K562 (cell line): Measurements from ENCODE around the gene WDR54. TPM values are rescaled to one million over a fixed set of nuclear protein-coding genes. Genes with fewer than 3 reads are reported as not detected.
A peak's percentile ranks its signal among the peaks of the same experiment; 100 is the strongest.

Experiments used
- BMI1 ChIP-seq: fragments of 150-350 bp; IDR thresholded peaks from 2 replicates; pipeline ENCODE4 v1.6.1; 2014; ENCODE audit warnings: low read length
- CBX5 ChIP-seq: IDR thresholded peaks from 2 replicates; pipeline ENCODE4 v1.6.1; 2014; ENCODE audit warnings: low read depth, borderline replicate concordance
- CEBPG ChIP-seq, 3 experiments: fragments of 200-800 bp in 1 of 3; sonication (Bioruptor generic) in 1 of 3; sonication (generic) in 1 of 3; formaldehyde crosslinking in 1 of 3; IDR thresholded peaks in 2 of 3; conservative IDR thresholded peaks in 1 of 3; 2 replicates each; pipeline versions ENCODE4 v1.6.1 to v1.8.0; 2016 to 2022; ENCODE audit warnings: missing compliant biosample characterization in 2 of 3, missing genetic modification characterization in 2 of 3, mild to moderate bottlenecking in 1 of 3, missing genetic modification reagents in 1 of 3
- FOXJ3 ChIP-seq: sonication (generic); formaldehyde crosslinking; IDR thresholded peaks from 2 replicates; pipeline ENCODE4 v1.4.0; 2020; ENCODE audit warnings: mild to moderate bottlenecking, missing genetic modification reagents
- HDAC8 ChIP-seq: fragments of 450-650 bp; IDR thresholded peaks from 2 replicates; pipeline ENCODE4 v1.6.1; 2016; ENCODE audit warnings: mild to moderate bottlenecking, missing genetic modification characterization, moderate library complexity, missing compliant biosample characterization
- HNRNPUL1 ChIP-seq: fragments of 200-400 bp; formaldehyde crosslinking; IDR thresholded peaks from 2 replicates; pipeline ENCODE4 v1.6.1; 2017; ENCODE audit warnings: low read length
- HSF4 ChIP-seq: fragments of 250-450 bp; sonication (Bioruptor Pico); IDR thresholded peaks from 2 replicates; pipeline ENCODE4 v2.1.2; 2022; ENCODE audit warnings: mild to moderate bottlenecking, moderate library complexity, borderline replicate concordance
- KDM5B ChIP-seq: fragments of 200-600 bp; sonication (generic); IDR thresholded peaks from 2 replicates; pipeline ENCODE4 v1.6.1; 2012; ENCODE audit warnings: low read depth, mild to moderate bottlenecking, moderate library complexity, low read length, control low read depth, inconsistent platforms; ENCODE audit not compliant: insufficient replicate concordance
- LARP7 ChIP-seq: fragments of 450-650 bp; IDR thresholded peaks from 2 replicates; pipeline ENCODE4 v1.6.1; 2016
- MECOM ChIP-seq: fragments of 250-450 bp; sonication (Bioruptor Pico); IDR thresholded peaks from 2 replicates; pipeline ENCODE4 v1.8.0; 2022; ENCODE audit warnings: inconsistent platforms
- PHF8 ChIP-seq: fragments of 200-600 bp; sonication (generic); IDR thresholded peaks from 2 replicates; pipeline ENCODE4 v1.6.1; 2012; ENCODE audit warnings: mixed run types, mild to moderate bottlenecking, inconsistent platforms, low read length, moderate library complexity, borderline replicate concordance
- RBM17 ChIP-seq: fragments of 200-400 bp; formaldehyde crosslinking; IDR thresholded peaks from 2 replicates; pipeline ENCODE4 v1.6.1; 2017; ENCODE audit warnings: low read depth, mild to moderate bottlenecking, low read length, borderline replicate concordance
- RBM22 ChIP-seq: fragments of 200-400 bp; formaldehyde crosslinking; IDR thresholded peaks from 2 replicates; pipeline ENCODE4 v1.6.1; 2018; ENCODE audit warnings: low read length, low read depth; ENCODE audit not compliant: poor library complexity, severe bottlenecking
- TCF7L2 ChIP-seq: fragments of 150-350 bp; IDR thresholded peaks from 2 replicates; pipeline ENCODE4 v1.6.1; 2016; ENCODE audit warnings: low read depth, mild to moderate bottlenecking, low read length, moderate library complexity
- TEAD1 ChIP-seq, 2 experiments: fragments of 450-650 bp in 1 of 2; sonication (generic) in 1 of 2; formaldehyde crosslinking; IDR thresholded peaks; 2 replicates each; pipeline versions ENCODE4 v1.4.0 to v1.8.0; 2020 to 2022; ENCODE audit warnings: mild to moderate bottlenecking in 2 of 2, missing genetic modification reagents in 1 of 2
- ZKSCAN1 ChIP-seq: fragments of 150-350 bp; IDR thresholded peaks from 2 replicates; pipeline ENCODE4 v1.6.1; 2016; ENCODE audit warnings: low read depth, low read length
- ZNF146 ChIP-seq: IDR thresholded peaks from one replicate; pipeline ENCODE4 v1.6.1; 2018; ENCODE audit warnings: missing compliant biosample characterization; ENCODE audit not compliant: unreplicated experiment
- ZNF589 ChIP-seq: fragments of 200-800 bp; sonication (Bioruptor generic); IDR thresholded peaks from 2 replicates; pipeline ENCODE4 v1.6.1; 2016; ENCODE audit warnings: low read depth, missing genetic modification characterization, missing compliant biosample characterization
- polyA plus RNA-seq, 8 experiments: library from polyadenylated mRNA; depleted of rRNA in 4 of 8; stranded (reverse) in 5 of 8; unstranded in 3 of 8; fragments of >200 nt; fragmentation: Nextera tagmentation in 2 of 8; fragmentation: Illumina TruSeq in 1 of 8; extraction: Ambion mirVana in 2 of 8; extraction: Trizol in 1 of 8; gene quantifications; 2 replicates each; pipeline versions ENCODE4 v1.2.1 to v1.2.3, GENCODE V29; 2011 to 2014; ENCODE audit warnings: inconsistent platforms in 1 of 8, missing spikeins in 1 of 8
- total RNA-seq, 7 experiments: library from RNA; depleted of rRNA in 6 of 7; stranded (reverse); fragments of >200 nt in 6 of 7; fragmentation: Illumina TruSeq in 2 of 7; extraction: Trizol in 2 of 7; gene quantifications; 2 replicates each; pipeline versions ENCODE4 v1.2.1 to v1.2.3, GENCODE V29; 2011 to 2021; ENCODE audit warnings: low replicate concordance in 1 of 7
- TF ChIP-seq, protein P1 (sequence below): fragments of 250-450 bp; sonication (Bioruptor Pico); IDR thresholded peaks from 2 replicates; pipeline ENCODE4 v1.5.0; 2021
- TF ChIP-seq, protein P2 (sequence below), 2 experiments: fragments of 450-650 bp in 1 of 2; sonication (generic) in 1 of 2; formaldehyde crosslinking in 1 of 2; IDR thresholded peaks in 1 of 2; conservative IDR thresholded peaks in 1 of 2; 2 replicates each; pipeline versions ENCODE4 v1.6.1 to v1.8.1; 2016 to 2023; ENCODE audit warnings: mild to moderate bottlenecking in 2 of 2, moderate library complexity in 2 of 2, inconsistent platforms in 1 of 2, missing genetic modification reagents in 1 of 2
- TF ChIP-seq, protein P3 (sequence below): sonication (generic); formaldehyde crosslinking; IDR thresholded peaks from 2 replicates; pipeline ENCODE4 v1.8.0; 2022; ENCODE audit warnings: mild to moderate bottlenecking, missing genetic modification reagents

The WDR54 gene
- total and polyA plus RNA-seq, 9 of the 15 experiments (the other 6 are each of a cell fraction or from before 2014, with no cell fraction given): 5.2 to 15.2 (median 7.4) TPM

DNA sequence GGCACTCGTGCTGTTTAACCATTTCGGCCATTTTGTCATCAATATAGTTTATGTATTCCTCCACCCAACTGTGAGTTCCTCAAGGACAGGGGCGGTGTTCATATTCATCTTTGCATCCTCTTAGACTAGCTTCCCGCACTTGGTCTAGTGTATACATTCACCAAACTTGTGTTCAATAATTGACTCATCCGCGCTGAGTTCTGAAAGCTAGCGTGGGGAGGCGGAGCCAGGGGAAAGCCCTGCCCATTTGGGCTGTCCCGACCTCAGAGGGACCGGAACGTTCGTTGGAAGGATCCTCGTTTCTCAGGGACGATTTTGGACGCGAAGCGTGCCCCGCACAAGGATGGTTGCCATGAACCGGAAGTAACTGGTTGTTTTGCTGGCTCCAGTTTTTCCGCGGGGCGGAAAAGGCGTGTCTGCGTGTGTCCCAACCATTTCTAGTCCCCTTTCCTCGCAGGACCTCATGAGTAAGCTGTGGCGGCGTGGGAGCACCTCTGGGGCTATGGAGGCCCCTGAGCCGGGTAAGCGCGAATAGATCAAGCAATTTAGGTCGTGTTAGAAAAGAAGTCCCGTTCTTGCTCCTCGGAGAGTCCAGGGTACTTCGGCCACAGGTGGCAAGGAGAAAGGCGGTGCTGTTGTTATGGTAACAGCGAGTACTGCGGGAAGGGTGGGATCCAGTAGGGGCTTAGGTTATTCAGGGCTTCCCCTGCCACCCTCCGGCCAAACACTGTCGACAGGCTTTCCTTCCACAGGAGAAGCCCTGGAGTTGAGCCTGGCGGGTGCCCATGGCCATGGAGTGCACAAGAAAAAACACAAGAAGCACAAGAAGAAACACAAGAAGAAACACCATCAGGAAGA, 33.4 kb downstream of the WDR54 start, which contains the start of gene INO80B (continued):
- TF ChIP-seq, protein P1, sequence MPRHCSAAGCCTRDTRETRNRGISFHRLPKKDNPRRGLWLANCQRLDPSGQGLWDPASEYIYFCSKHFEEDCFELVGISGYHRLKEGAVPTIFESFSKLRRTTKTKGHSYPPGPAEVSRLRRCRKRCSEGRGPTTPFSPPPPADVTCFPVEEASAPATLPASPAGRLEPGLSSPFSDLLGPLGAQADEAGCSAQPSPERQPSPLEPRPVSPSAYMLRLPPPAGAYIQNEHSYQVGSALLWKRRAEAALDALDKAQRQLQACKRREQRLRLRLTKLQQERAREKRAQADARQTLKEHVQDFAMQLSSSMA (CRISPR knock-in tag): no peak
- TF ChIP-seq, protein P2, sequence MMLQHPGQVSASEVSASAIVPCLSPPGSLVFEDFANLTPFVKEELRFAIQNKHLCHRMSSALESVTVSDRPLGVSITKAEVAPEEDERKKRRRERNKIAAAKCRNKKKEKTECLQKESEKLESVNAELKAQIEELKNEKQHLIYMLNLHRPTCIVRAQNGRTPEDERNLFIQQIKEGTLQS (IDR thresholded peaks at IDR 0.05): peak; percentile 48; the same call in 1 of the 2 replicates
- TF ChIP-seq, protein P2 (CRISPR knock-in tag; conservative IDR thresholded peaks at IDR 0.05): peak; percentile 86; the same call in 1 of the 2 replicates
- no peak for TF ChIP-seq CEBPG (CRISPR knock-in tag; IDR thresholded peaks at IDR 0.05)
- TF ChIP-seq CEBPG (tag; conservative IDR thresholded peaks at IDR 0.05 in 1 of 2, IDR thresholded peaks at IDR 0.05 in 1 of 2): no peak
- no peak for TF ChIP-seq LARP7
- no peak for TF ChIP-seq CBX5
- TF ChIP-seq FOXJ3: no peak
- peak in 1 of 2 experiments; percentile 82; a peak in 2 of 4 replicates for TF ChIP-seq TEAD1 (CRISPR knock-in tag; IDR thresholded peaks at IDR 0.05)
- no peak for TF ChIP-seq TCF7L2
- TF ChIP-seq ZNF589: no peak
- TF ChIP-seq, protein P3, sequence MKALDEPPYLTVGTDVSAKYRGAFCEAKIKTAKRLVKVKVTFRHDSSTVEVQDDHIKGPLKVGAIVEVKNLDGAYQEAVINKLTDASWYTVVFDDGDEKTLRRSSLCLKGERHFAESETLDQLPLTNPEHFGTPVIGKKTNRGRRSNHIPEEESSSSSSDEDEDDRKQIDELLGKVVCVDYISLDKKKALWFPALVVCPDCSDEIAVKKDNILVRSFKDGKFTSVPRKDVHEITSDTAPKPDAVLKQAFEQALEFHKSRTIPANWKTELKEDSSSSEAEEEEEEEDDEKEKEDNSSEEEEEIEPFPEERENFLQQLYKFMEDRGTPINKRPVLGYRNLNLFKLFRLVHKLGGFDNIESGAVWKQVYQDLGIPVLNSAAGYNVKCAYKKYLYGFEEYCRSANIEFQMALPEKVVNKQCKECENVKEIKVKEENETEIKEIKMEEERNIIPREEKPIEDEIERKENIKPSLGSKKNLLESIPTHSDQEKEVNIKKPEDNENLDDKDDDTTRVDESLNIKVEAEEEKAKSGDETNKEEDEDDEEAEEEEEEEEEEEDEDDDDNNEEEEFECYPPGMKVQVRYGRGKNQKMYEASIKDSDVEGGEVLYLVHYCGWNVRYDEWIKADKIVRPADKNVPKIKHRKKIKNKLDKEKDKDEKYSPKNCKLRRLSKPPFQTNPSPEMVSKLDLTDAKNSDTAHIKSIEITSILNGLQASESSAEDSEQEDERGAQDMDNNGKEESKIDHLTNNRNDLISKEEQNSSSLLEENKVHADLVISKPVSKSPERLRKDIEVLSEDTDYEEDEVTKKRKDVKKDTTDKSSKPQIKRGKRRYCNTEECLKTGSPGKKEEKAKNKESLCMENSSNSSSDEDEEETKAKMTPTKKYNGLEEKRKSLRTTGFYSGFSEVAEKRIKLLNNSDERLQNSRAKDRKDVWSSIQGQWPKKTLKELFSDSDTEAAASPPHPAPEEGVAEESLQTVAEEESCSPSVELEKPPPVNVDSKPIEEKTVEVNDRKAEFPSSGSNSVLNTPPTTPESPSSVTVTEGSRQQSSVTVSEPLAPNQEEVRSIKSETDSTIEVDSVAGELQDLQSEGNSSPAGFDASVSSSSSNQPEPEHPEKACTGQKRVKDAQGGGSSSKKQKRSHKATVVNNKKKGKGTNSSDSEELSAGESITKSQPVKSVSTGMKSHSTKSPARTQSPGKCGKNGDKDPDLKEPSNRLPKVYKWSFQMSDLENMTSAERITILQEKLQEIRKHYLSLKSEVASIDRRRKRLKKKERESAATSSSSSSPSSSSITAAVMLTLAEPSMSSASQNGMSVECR (CRISPR knock-in tag): peak; percentile 91
- TF ChIP-seq BMI1: no peak; the same call in 1 of the 2 replicates
- TF ChIP-seq RBM22: no peak
- TF ChIP-seq PHF8: peak; percentile 56; the same call in 1 of the 2 replicates
- TF ChIP-seq RBM17: no peak
- TF ChIP-seq HSF4 (CRISPR knock-in tag): no peak
- no peak for TF ChIP-seq HDAC8 (tag)
- TF ChIP-seq HNRNPUL1: no peak
- TF ChIP-seq MECOM (CRISPR knock-in tag): no peak
- TF ChIP-seq KDM5B: peak; percentile 32
- TF ChIP-seq ZNF146: no peak
- TF ChIP-seq ZKSCAN1: peak; percentile 84
